ENCODE measurements around the gene PDPK1. TPM values are rescaled to one million over a fixed set of nuclear protein-coding genes. Genes with fewer than 3 reads are reported as not detected.
"Not testable (repeated sequence)": the region's sequence is repeated elsewhere in the genome, so short reads cannot be mapped to it uniquely, and the experiment has no call there.

PDPK1 gene
- polyA plus RNA-seq, 1 donor from 2014 or later: 45.1 TPM

DNA sequence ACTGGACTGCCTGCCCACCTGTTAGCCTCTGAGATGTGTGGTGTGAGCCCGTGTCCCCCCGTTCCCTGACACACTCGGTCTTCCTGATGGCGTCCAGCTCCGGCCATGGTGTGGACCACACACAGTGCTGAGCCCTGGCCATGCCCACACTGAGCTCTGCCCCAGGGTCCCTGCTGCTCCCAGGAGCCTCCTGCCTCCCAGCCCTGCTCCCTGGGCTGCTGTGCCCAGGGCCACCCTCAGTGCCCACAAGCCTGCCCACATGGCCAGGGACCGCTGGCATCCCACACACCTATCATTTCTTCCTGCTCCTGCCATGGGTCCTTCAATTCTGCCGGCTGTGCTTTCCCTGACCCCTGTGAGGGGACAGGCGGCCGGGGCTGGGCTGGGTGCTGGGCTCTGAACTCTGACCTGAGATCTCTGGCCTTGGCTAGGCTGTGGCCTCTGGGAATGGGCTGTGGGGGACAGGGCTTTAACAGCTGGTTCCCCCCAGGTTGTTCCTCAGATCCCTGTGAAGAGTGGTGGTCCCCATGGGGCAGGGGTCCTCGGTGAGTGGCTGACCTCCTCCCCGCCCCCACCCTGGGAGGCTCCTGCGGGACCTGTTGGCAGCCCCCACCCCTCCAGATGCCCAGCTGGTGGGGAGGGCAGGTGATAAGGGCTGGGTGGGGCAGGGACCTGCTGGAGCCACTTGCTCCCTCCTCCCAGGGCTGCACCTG lies 10.6 kb upstream of the PDPK1 start:
- peaks cover 5 to 13% (median 6%) of the 10 kb centered on the region in 3 donors for H3K4me1 Mint-ChIP-seq
- no peaks in the 10 kb centered on the region for H3K9me3 Mint-ChIP-seq
- peaks cover 1% of the 10 kb centered on the region for H3K36me3 Mint-ChIP-seq
- H3K4me3 Mint-ChIP-seq: no peak overlapping the region
- no peaks in the 10 kb centered on the region for H3K27me3 Mint-ChIP-seq
- peak overlapping the region in 2 of 3 donors; percentile 74 to 99 for H3K27ac Mint-ChIP-seq

GRCh38 chr16:2527784-2528100 lies 10.1 kb upstream of the PDPK1 start:
- H3K9me3 Mint-ChIP-seq: no peaks in the 10 kb centered on the region
- H3K27me3 Mint-ChIP-seq: no peaks in the 10 kb centered on the region
- peaks cover 1% of the 10 kb centered on the region for H3K36me3 Mint-ChIP-seq
- H3K4me1 Mint-ChIP-seq: peaks cover 5 to 14% (median 6%) of the 10 kb centered on the region in 3 donors
- peak overlapping the region in 1 of 3 donors; percentile 99 for H3K27ac Mint-ChIP-seq
- no peak overlapping the region for H3K4me3 Mint-ChIP-seq

- Mint-ChIP-seq H3K27ac (peak overlapping the region in 1 of 3 donors; percentile 99), H3K4me3 (peak overlapping the region in 1 of 4 donors; percentile 23), H3K9me3 (no peaks in the 10 kb centered on the region), H3K27me3 (no peaks in the 10 kb centered on the region), H3K36me3 (peaks cover 1% of the 10 kb centered on the region), H3K4me1 (peaks cover 6 to 14% (median 7%) of the 10 kb centered on the region in 3 donors)
Measured at GRCh38 chr16:2528161-2529060, 9.4 kb upstream of the PDPK1 start.

DNA sequence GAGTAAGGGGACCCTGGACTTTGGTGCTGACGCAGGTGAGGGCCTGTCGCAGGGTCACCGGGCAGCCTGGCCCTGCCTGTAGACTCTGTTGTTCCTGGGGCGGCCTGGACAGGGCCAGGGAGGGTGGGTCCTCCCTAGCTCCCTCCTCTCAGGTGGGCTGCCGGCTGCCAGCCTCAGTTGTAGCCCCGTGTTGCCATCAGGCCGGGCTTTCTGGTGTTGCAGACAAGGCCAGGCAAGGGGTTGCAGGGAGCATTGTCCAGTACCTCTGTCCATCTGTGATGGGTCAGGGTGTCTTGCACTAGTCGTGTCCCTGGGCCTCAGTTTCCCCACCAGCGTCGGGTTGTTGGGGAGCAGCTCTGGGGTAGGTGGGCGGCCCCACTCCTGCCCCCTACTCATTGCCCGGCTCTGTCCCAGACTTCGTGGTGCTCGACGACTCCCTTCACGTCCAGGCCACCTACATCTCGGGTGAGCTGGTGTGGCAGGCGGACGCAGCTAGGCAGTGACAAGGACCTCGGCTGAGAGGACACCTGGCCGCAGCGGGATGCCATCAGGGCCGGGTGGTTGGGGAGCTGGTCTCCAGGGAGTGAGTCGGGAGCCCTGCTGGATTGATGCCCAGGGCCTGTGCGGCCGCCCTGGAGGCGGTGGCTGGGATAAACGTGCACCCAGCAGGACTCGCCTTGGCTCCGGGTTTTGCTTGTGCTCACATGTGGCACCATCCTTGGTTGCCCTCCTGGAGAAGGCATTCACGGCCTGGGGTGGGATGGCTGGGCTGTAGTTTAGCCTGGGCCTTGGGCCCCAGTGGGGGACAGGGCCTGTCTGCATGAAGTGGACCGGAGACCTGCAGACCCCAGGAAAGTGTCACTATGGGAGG lies 8.5 kb upstream of the PDPK1 start:
- Mint-ChIP-seq H3K36me3 (peaks cover 1% of the 10 kb centered on the region), H3K27ac (peak overlapping the region in 1 of 3 donors; percentile 99), H3K4me3 (peak overlapping the region in 2 of 4 donors; percentile 39 to 66), H3K27me3 (no peaks in the 10 kb centered on the region), H3K9me3 (no peaks in the 10 kb centered on the region), H3K4me1 (peaks cover 5 to 17% (median 11%) of the 10 kb centered on the region in 3 donors)

DNA sequence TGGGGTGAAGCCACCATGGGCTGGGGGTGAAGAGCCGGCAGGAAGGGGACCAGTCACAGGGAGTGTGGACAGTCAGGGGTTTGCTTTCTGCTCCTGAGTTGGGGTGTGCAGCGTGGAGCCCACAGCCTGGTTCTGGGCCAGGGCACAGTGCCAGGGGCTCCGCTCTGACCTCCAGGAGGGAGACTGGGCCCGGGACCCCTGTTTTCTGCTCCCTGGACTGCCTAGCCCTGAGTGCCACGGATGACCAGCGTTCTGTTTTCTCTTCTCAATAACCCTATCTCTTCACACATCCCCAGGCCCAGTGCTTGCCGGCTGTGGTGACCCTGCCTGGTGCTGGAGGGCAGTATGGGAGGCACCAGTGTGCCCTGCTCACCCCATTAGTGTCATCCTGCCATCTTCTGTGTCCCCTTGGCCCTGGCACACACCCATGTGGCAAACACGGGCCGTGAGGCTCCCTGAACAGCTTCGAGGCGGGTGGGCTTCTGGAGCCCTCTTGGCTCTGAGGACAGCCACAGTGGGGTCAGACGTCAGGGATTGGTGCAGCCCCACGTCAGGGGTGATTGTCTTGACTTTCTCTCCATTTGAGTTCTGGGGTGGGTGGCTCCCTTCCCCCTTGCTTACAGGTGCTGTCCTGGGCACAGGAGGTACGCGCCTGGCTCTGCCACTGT lies 7.7 kb upstream of the PDPK1 start:
- no peaks in the 10 kb centered on the region for H3K27me3 Mint-ChIP-seq
- peaks cover 1% of the 10 kb centered on the region for H3K36me3 Mint-ChIP-seq
- H3K9me3 Mint-ChIP-seq: no peaks in the 10 kb centered on the region
- peaks cover 2 to 14% (median 7%) of the 10 kb centered on the region in 3 donors for H3K4me1 Mint-ChIP-seq
- peak overlapping the region; percentile 27 to 99 (median 53) for H3K27ac Mint-ChIP-seq
- peak overlapping the region in 1 of 4 donors; percentile 66 for H3K4me3 Mint-ChIP-seq

DNA sequence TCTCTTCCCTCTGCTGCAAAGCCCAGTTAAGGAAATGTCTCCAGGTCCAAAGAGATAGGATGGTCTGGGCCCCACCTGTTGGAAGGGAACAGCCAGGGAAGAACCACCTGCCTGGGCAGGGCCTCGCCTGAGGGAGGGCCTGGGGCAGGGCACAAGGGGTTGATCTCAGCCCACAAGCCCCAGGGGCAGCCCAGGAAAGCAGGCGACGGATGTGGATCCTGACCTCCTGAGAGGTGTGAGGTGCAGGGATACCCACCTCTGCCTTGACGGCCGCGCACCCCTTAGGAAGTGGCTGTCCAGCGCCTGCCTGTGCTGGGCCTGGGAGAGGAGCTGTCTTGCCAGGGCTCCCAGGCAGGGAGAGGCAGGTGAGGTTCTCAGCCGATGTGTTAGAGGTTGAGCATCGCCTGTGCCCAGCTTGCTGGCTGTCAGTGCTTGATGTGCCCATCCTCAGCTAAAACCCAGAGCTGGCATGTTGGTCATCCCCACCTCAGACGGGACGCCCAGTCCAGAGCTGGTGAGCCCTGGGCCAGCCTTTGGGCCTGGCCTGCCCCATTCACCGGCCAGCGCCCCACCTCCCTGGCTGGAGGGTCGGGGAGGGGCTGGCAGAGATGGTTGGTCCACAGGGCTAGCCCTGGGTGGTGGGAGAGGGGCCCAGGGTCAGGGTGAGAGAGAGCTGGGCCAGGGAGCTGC lies 7.0 kb upstream of the PDPK1 start:
- Mint-ChIP-seq H3K27ac (peak overlapping the region; percentile 99 to 100 (median 99)), H3K4me3 (peak overlapping the region in 3 of 4 donors; percentile 94 to 98 (median 95)), H3K4me1 (peaks cover 2 to 14% (median 7%) of the 10 kb centered on the region in 3 donors), H3K9me3 (no peaks in the 10 kb centered on the region), H3K27me3 (no peaks in the 10 kb centered on the region), H3K36me3 (peaks cover 1% of the 10 kb centered on the region)

DNA sequence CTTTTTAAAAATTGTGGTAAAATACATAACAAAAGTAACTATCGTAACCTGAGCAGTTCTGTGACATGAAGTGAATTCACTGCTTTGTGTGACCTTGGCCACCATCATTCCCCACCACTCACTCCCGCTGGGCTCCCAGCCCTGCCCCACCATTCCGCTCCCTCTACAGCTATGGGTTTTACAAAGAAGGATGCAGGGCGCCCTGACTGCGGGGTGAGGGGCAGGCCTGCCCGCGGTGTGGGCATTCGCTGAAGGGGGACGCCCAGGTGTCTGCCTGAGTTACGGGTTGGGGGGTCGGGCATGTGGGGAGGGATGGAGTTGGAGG lies 6.5 kb upstream of the PDPK1 start, which contains the start of gene CEMP1:
CEMP1 (minus strand) TSS at position 38 of the 325 bp plus-strand sequence. CDS start 335 bp downstream, outside the sequence.
- H3K27ac Mint-ChIP-seq: peak within 1 kb of the TSS; percentile 99 to 100 (median 99)
- peaks cover 1% of the 10 kb centered on the region for H3K36me3 Mint-ChIP-seq
- H3K4me3 Mint-ChIP-seq: peak within 1 kb of the TSS; percentile 94 to 98 (median 96)
- H3K27me3 Mint-ChIP-seq: no peaks in the 10 kb centered on the region
- H3K9me3 Mint-ChIP-seq: no peaks in the 10 kb centered on the region
- H3K4me1 Mint-ChIP-seq: peaks cover 2 to 13% (median 7%) of the 10 kb centered on the region in 3 donors

DNA sequence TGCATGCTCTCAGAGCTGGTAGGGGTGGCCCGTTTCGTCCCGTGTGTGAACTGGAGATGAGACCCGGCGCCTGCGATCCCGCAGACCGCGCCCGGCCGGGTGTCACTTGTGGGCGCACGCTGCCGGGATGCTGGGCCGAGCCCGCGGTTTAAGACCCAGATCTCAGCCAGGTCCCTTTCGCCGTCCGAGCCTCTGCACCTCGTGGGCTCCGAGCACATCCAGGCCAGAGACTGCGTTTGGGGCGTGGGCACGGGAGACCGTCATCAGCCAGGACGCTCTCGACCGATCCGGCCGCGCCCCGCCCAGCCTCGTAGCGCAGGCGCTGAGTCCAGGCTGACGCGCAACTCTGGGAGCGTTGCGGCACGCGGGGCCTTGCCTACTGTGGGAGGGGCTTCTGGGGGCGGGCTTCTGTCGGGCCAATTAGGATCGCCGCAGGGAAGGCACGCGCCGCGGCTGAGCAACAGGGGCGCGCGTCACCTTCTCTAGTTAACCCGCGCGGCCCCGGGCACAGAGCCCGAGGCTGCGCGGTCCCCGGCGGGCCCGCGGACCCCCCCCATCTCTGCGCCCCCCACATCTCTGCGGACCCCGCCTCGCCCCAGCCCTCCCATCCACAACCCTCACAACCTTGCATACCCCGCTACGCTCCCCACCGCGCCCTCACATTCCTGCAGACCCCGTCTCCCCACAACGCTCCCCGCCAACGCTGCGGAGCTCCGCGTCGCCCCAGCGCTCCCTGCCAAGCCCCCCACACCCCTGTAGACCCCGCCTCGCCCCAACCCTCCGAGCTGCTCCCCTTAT lies 5.9 kb upstream of the PDPK1 start:
- no peaks in the 10 kb centered on the region for H3K27me3 Mint-ChIP-seq
- H3K36me3 Mint-ChIP-seq: peaks cover 1% of the 10 kb centered on the region
- peaks cover 4 to 13% (median 7%) of the 10 kb centered on the region in 3 donors for H3K4me1 Mint-ChIP-seq
- H3K4me3 Mint-ChIP-seq: peak overlapping the region; percentile 94 to 98 (median 96)
- no peaks in the 10 kb centered on the region for H3K9me3 Mint-ChIP-seq
- peak overlapping the region; percentile 99 to 100 (median 99) for H3K27ac Mint-ChIP-seq

DNA sequence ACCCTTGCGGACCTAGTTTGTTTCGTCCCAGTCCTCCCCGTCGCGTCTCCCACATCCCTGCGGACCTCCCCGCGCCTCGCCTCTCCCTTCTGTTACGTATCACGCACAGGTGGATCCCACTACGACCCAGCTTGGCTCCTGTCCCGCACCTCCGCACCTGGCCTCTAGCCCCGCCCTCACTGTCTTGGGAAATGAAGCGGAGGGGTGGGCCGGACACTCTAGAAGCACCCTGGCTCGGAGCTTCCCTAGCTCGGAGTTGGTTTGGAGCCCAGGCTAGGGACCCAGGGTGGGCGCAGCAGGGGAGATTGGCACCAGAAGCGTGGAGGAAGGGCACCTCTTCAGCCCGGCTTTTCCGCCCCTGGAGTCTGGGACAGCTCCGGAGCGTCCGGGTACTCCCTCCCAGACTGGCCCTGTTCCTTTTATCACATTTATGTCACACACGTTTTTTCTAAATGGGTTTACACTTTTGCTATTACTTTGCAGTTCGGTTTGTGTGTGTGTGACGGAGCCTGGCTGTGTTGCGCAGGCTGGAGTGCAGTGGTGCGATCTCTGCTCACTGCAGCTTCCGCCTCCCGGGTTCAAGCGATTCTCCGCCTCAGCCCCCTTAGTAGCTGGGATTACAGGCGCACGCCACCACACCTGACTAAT lies 5.2 kb upstream of the PDPK1 start:
- H3K27me3 Mint-ChIP-seq: no peaks in the 10 kb centered on the region
- peak overlapping the region; percentile 99 to 100 (median 99) for H3K27ac Mint-ChIP-seq
- no peaks in the 10 kb centered on the region for H3K9me3 Mint-ChIP-seq
- peak overlapping the region; percentile 94 to 98 (median 96) for H3K4me3 Mint-ChIP-seq
- H3K4me1 Mint-ChIP-seq: peaks cover 6 to 16% (median 12%) of the 10 kb centered on the region in 3 donors
- peaks cover 1% of the 10 kb centered on the region for H3K36me3 Mint-ChIP-seq

DNA sequence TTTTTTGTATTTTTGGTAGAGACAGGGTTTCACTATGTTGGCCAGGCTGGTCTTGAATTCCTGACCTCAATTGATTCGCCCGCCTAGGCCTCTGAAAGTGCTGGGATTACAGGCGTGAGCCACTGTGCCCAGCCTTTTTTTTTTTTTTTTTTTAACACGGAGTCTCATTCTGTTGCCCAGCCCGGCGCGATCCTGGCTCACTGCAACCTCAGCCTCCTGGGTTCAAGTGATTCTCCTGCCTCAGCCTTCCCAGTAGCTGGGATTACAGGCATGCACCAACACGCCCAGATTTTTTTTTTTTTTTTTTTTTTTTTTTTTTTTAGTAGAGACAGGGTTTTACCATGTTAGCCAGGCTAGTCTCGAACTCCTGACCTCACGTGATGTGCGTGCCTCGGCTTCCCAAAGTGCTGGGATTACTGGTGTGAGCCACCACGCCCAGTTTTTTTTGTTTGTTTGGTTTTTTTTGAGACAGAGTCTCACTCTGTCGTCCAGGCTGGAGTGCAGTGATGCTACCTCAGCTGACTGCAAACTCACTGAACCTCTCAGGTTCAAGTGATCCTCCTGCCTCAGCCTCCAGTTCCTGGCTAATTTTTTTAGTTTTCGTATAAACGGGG lies 4.6 kb upstream of the PDPK1 start:
- not testable (repeated sequence) for H3K36me3 Mint-ChIP-seq, H3K27me3 Mint-ChIP-seq, H3K9me3 Mint-ChIP-seq
- Mint-ChIP-seq H3K4me1 (peaks cover 6 to 16% (median 12%) of the 10 kb centered on the region in 3 donors), H3K4me3 (peak overlapping the region; percentile 94 to 98 (median 96)), H3K27ac (peak overlapping the region; percentile 99 to 100 (median 99))

DNA sequence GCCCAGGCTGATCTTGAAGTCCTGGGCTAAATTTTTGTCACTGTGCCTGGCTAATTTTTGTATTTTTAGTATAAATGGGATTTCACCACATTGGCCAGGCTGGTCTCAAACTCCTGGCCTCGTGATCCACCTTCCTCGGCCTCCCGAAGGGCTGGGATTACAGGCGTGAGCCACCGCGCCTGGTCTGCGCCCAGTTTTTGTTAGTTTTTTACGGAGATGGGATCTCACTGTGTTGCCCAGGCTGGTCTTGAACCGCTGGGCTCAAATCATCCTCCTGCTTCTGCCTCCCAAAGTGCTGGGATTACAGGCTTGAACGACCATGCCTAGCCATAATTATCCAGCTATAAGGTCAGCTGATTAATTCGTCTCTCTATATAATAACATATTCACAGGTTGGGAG lies 3.9 kb upstream of the PDPK1 start:
- no peaks in the 10 kb centered on the region for H3K9me3 Mint-ChIP-seq

DNA sequence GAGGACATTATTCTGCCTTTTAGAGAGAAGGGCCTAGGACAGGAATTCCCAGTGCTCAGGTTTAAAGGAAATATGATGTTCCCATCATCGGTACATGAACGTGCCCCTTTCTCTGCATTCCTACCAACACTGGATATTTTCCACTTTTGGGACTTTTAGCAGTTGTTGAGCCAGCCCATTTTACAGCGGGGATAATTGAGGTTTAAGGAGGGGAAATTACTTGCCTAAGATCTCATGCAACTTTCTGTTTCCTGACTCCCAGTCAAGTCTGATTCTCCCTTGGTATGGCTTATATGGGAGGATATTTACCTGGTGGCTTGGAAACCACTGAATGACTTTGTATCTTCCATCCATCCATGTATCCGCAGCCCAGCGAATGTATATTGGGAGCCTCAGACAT lies 3.5 kb upstream of the PDPK1 start:
- H3K27ac Mint-ChIP-seq: peak overlapping the region in 2 of 3 donors; percentile 16 to 99
- H3K9me3 Mint-ChIP-seq, H3K36me3 Mint-ChIP-seq, H3K27me3 Mint-ChIP-seq: not testable (repeated sequence)
- peaks cover 10 to 21% (median 19%) of the 10 kb centered on the region in 3 donors for H3K4me1 Mint-ChIP-seq
- H3K4me3 Mint-ChIP-seq: peak overlapping the region in 2 of 4 donors; percentile 84 to 95

More for the DNA sequence above, 3.9 kb upstream of the PDPK1 start:
- H3K4me1 Mint-ChIP-seq: peaks cover 8 to 19% (median 16%) of the 10 kb centered on the region in 3 donors
- peaks cover 1% of the 10 kb centered on the region for H3K36me3 Mint-ChIP-seq
- H3K27me3 Mint-ChIP-seq: no peaks in the 10 kb centered on the region
- peak overlapping the region in 2 of 3 donors; percentile 86 to 99 for H3K27ac Mint-ChIP-seq
- H3K4me3 Mint-ChIP-seq: peak overlapping the region in 3 of 4 donors; percentile 68 to 95 (median 84)
